A673 (cell line): Measurements from ENCODE around the gene ITPR2. TPM values are rescaled to one million over a fixed set of nuclear protein-coding genes. Genes with fewer than 3 reads are reported as not detected.

ENCODE experiments used
- BruUV-seq: library from RNA; stranded (reverse); fragments of 400-500 nt; replicated peaks from 2 replicates; lab custom pipeline; 2021; lab: Mats Ljungman, UMichigan
- CTCF ChIA-PET: fragments of 300-600 bp; sonication (Branson Sonifier 250); formaldehyde crosslinking; loops from one replicate; lab custom pipeline; 2022; ENCODE audit warnings: antibody characterized with exemption; lab: Charles Lee
- POLR2A ChIA-PET: fragments of 300-600 bp; sonication (Branson Sonifier 250); formaldehyde crosslinking; loops from one replicate; lab custom pipeline; 2022; ENCODE audit warnings: antibody characterized with exemption; ENCODE audit not compliant: low non-redundant PET; lab: Charles Lee
- DNase-seq: peaks from one replicate; pipeline ENCODE4 v3.0.0-alpha.2; 2015; ENCODE audit warnings: low spot score
- H3K27ac ChIP-seq: fragments of 200-600 bp; sonication (generic); 2 replicates; pipeline ENCODE4 v1.5.1; 2016; ENCODE audit warnings: mixed run types, low read depth, mild to moderate bottlenecking, mixed read lengths, antibody characterized with exemption, low read length; ENCODE audit not compliant: poor library complexity, severe bottlenecking
- H3K27me3 ChIP-seq: fragments of 200-600 bp; sonication (generic); replicated peaks from 2 replicates; pipeline ENCODE4 v1.6.1; 2017; ENCODE audit warnings: mixed run types, low read depth, mild to moderate bottlenecking, mixed read lengths, antibody characterized with exemption, low read length; ENCODE audit not compliant: insufficient read depth, poor library complexity
- H3K36me3 ChIP-seq: fragments of 200-600 bp; sonication (generic); 2 replicates; pipeline ENCODE4 v1.6.1; 2016; ENCODE audit warnings: mixed run types, mild to moderate bottlenecking, mixed read lengths, antibody characterized with exemption, low read length; ENCODE audit not compliant: insufficient read depth, poor library complexity, severe bottlenecking
- H3K4me1 ChIP-seq: fragments of 200-600 bp; sonication (generic); 2 replicates; pipeline ENCODE4 v1.6.1; 2017; ENCODE audit warnings: mixed run types, mild to moderate bottlenecking, mixed read lengths, antibody characterized with exemption, low read length; ENCODE audit not compliant: insufficient read depth, poor library complexity, severe bottlenecking
- H3K4me3 ChIP-seq: fragments of 200-600 bp; sonication (generic); 2 replicates; pipeline ENCODE4 v1.5.1; 2016; ENCODE audit warnings: low read depth, mixed run types, mild to moderate bottlenecking, mixed read lengths, low read length; ENCODE audit not compliant: poor library complexity, severe bottlenecking
- H3K9me3 ChIP-seq: fragments of 200-600 bp; sonication (generic); 2 replicates; pipeline ENCODE4 v1.6.1; 2016; ENCODE audit warnings: mixed run types, low read depth, mild to moderate bottlenecking, mixed read lengths, antibody characterized with exemption, low read length; ENCODE audit not compliant: poor library complexity, severe bottlenecking
- CTCF ChIP-seq: fragments of 300-800, 200-600 bp; sonication (generic); conservative IDR thresholded peaks from 2 replicates; pipeline ENCODE4 v1.5.1; 2017; ENCODE audit warnings: low read depth, mild to moderate bottlenecking, antibody characterized with exemption, low read length, moderate library complexity, mixed read lengths
- EZH2 ChIP-seq: fragments of 200-600 bp; sonication (generic); IDR thresholded peaks from 2 replicates; pipeline ENCODE4 v1.6.1; 2017; ENCODE audit warnings: borderline replicate concordance, low read depth, mild to moderate bottlenecking, mixed read lengths, antibody characterized with exemption, low read length; ENCODE audit not compliant: poor library complexity, severe bottlenecking
- intact Hi-C: fragments of 100-400 bp; cut with micrococcal nuclease; formaldehyde crosslinking; loops from one replicate; pipeline ENCODE4 v1.10.0; 2022; ENCODE audit not compliant: unreplicated experiment
- total RNA-seq: library from RNA; stranded (reverse); gene quantifications from 2 replicates; pipeline ENCODE4 v1.2.3, GENCODE V29; 2021

The ITPR2 gene
- total RNA-seq, 1 experiment from 2014 or later: 22.6 TPM

- Histone ChIP-seq H3K4me1 (peaks cover under 1% of the 10 kb centered on the region), H3K9me3 (no peaks in the 10 kb centered on the region), H3K36me3 (no peaks in the 10 kb centered on the region), H3K4me3 (no peak overlapping the region), H3K27ac (no peak overlapping the region), H3K27me3 (no peaks in the 10 kb centered on the region)
- CTCF ChIA-PET: interaction anchor here (0.6 kb wide), 1 partner anchor 28 kb away, joined by 7 read pairs; no protein-coding TSS in a partner anchor
- DNase-seq: no peak
- no peak for TF ChIP-seq EZH2
- intact Hi-C loops: no loop called here
- POLR2A ChIA-PET: no interaction called here
- no TSS peak for BruUV-seq
These were observed 171.6 kb downstream of the ITPR2 start for GRCh38 chr12:26661399-26661798.

DNA sequence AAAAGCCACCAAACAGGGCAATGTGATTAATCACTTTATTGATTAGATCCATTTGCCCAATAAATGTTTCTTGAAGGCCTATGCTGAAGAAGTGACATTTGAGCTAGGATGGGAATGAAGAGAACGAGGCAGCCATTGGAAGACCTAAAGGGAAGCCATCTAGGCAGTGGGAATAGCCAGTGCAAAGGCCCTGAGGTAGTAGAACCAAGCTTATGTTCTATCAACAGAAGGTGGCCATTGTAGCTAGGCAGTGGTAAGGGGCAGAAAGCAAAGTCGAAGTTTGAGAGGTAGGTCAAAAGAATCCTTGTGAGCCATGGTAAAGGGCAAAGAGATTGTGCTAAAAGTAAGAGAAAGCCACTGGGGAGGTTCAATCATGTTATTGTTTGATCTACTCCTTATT is 173.1 kb downstream of the ITPR2 start:
- BruUV-seq: no TSS peak
- intact Hi-C loops: no loop called here

DNA sequence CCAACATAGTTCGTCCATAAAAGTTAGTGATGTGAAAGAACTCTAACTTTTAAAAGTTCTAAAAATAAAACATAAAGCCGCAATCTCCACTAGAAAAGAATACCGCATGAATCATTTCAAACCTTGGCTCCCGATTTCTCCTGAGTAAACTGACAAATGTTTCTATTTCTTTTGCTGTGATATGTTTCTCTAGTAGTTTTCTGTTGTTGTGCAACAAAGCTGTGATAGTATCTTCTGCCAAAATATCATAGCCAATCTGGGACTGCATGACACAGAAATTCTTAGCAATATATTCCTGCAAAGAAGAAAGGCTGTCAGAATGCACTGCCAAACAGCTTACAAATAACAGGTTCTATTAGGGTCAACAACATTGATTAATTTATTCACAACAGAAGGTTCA is 174.0 kb downstream of the ITPR2 start:
- Histone ChIP-seq H3K27ac (no peak overlapping the region), H3K36me3 (no peaks in the 10 kb centered on the region), H3K9me3 (no peaks in the 10 kb centered on the region), H3K4me1 (no peaks in the 10 kb centered on the region), H3K27me3 (no peaks in the 10 kb centered on the region), H3K4me3 (no peak overlapping the region)
- POLR2A ChIA-PET: no interaction called here
- no peak for TF ChIP-seq EZH2
- TF ChIP-seq CTCF: no peak
- no peak for DNase-seq
- CTCF ChIA-PET: no interaction called here
- BruUV-seq: no TSS peak
- intact Hi-C loops: no loop called here

More for the DNA sequence above, 173.1 kb downstream of the ITPR2 start:
- TF ChIP-seq CTCF (no peak), EZH2 (no peak)
- no peaks in the 10 kb centered on the region for H3K9me3 ChIP-seq
- DNase-seq: no peak
- no peaks in the 10 kb centered on the region for H3K4me1 ChIP-seq
- ChIA-PET POLR2A (no interaction called here), CTCF (interaction anchor here (0.7 kb wide), 1 partner anchor 506 kb away, joined by 6 read pairs; no protein-coding TSS in a partner anchor)
- no peaks in the 10 kb centered on the region for H3K27me3 ChIP-seq
- H3K27ac ChIP-seq: no peak overlapping the region
- no peaks in the 10 kb centered on the region for H3K36me3 ChIP-seq
- H3K4me3 ChIP-seq: no peak overlapping the region

- intact Hi-C loops: loop anchor here (5.0 kb wide), 1 partner anchor 557 kb away; no protein-coding TSS in a partner anchor
- Histone ChIP-seq H3K27me3 (no peaks in the 10 kb centered on the region), H3K4me3 (no peak overlapping the region), H3K36me3 (no peaks in the 10 kb centered on the region), H3K27ac (no peak overlapping the region), H3K9me3 (no peaks in the 10 kb centered on the region), H3K4me1 (no peaks in the 10 kb centered on the region)
- no peak for DNase-seq
- POLR2A ChIA-PET: no interaction called here
- no peak for TF ChIP-seq CTCF
- no peak for TF ChIP-seq EZH2
- CTCF ChIA-PET: no interaction called here
- BruUV-seq: no TSS peak
These were observed 178.4 kb downstream of the ITPR2 start for GRCh38 chr12:26654623-26655022.
